ENCODE measurements around the gene MAMDC4. TPM values are rescaled to one million over a fixed set of nuclear protein-coding genes. Genes with fewer than 3 reads are reported as not detected.

Gene MAMDC4
- total and polyA plus RNA-seq, 8 donors: 1.1 to 317 (median 4.5) TPM

GRCh38 chr9:136838314-136839228, 13.6 kb upstream of the MAMDC4 start:
- no peak for TF ChIP-seq EP300 (IDR thresholded peaks at IDR 0.05)
- TF ChIP-seq POLR2A (IDR thresholded peaks at IDR 0.05): no peak
- TF ChIP-seq CTCF (IDR thresholded peaks at IDR 0.05): no peak
- no peak for TF ChIP-seq POLR2AphosphoS5 (IDR thresholded peaks at IDR 0.05)
- intact Hi-C loops (cut with DNase I; ENCODE audit: low total_unique reads): no loop called here
- H3K27me3 ChIP-seq: peaks cover 0 to 12% (median 5%) of the 10 kb centered on the region in 3 donors
- DNase-seq: no peak
- no peaks in the 10 kb centered on the region for H3K9me3 ChIP-seq
- peaks cover 29 to 38% (median 36%) of the 10 kb centered on the region in 4 donors for H3K4me1 ChIP-seq
- no peak overlapping the region for H3K4me3 ChIP-seq
- peaks cover 12 to 68% (median 62%) of the 10 kb centered on the region in 4 donors for H3K36me3 ChIP-seq
- no peak overlapping the region for H3K27ac ChIP-seq
- 79 to 85% (median 82%) methylated on average over 18 to 29 of the region's 29 CpGs for WGBS, 5 donors

- DNase-seq: no peak
- H3K27me3 ChIP-seq: peaks cover 0 to 22% (median 13%) of the 10 kb centered on the region in 3 donors
- H3K9me3 ChIP-seq: no peaks in the 10 kb centered on the region
- H3K4me3 ChIP-seq: no peak overlapping the region
- peaks cover 37 to 47% (median 45%) of the 10 kb centered on the region in 4 donors for H3K4me1 ChIP-seq
- 75 to 90% (median 89%) methylated on average over 14 to 36 of the region's 36 CpGs for WGBS, 5 donors
- peak overlapping the region in 1 of 5 donors; percentile 69 for H3K27ac ChIP-seq
- TF ChIP-seq POLR2A (IDR thresholded peaks at IDR 0.05): no peak
- no peak for TF ChIP-seq EP300 (IDR thresholded peaks at IDR 0.05)
- no peak for TF ChIP-seq CTCF (IDR thresholded peaks at IDR 0.05)
- TF ChIP-seq POLR2AphosphoS5 (IDR thresholded peaks at IDR 0.05): no peak
- H3K36me3 ChIP-seq: peaks cover 12 to 59% (median 56%) of the 10 kb centered on the region in 4 donors
- intact Hi-C loops (cut with DNase I; ENCODE audit: low total_unique reads): no loop called here
Observed at GRCh38 chr9:136839229-136840139, 12.7 kb upstream of the MAMDC4 start.

GRCh38 chr9:136840140-136840876, 11.8 kb upstream of the MAMDC4 start:
- intact Hi-C loops (cut with DNase I; ENCODE audit: low total_unique reads): no loop called here
- H3K27me3 ChIP-seq: peaks cover 5 to 28% (median 19%) of the 10 kb centered on the region in 3 donors
- H3K4me3 ChIP-seq: no peak overlapping the region
- 58 to 67% (median 62%) methylated on average over 26 to 32 of the region's 32 CpGs for WGBS, 5 donors
- no peak for DNase-seq
- H3K27ac ChIP-seq: peak overlapping the region; percentile 46 to 70 (median 58)
- H3K4me1 ChIP-seq: peaks cover 37 to 53% (median 50%) of the 10 kb centered on the region in 4 donors
- peaks cover 12 to 55% (median 53%) of the 10 kb centered on the region in 4 donors for H3K36me3 ChIP-seq
- no peaks in the 10 kb centered on the region for H3K9me3 ChIP-seq
- TF ChIP-seq CTCF (IDR thresholded peaks at IDR 0.05) (no peak), EP300 (IDR thresholded peaks at IDR 0.05) (no peak), POLR2A (IDR thresholded peaks at IDR 0.05) (no peak), POLR2AphosphoS5 (IDR thresholded peaks at IDR 0.05) (no peak)
